NCI-H510A treated with DMSO at 0.1 percent for 48 hours (cell line): ENCODE results near the gene TNFRSF19.
A peak's percentile ranks its signal among the peaks of the same experiment; 100 is the strongest.

Source experiments
- DNase-seq: peaks from one replicate; lab custom pipeline; 2025; lab: John Stamatoyannopoulos, UW

TNFRSF19 gene

DNA sequence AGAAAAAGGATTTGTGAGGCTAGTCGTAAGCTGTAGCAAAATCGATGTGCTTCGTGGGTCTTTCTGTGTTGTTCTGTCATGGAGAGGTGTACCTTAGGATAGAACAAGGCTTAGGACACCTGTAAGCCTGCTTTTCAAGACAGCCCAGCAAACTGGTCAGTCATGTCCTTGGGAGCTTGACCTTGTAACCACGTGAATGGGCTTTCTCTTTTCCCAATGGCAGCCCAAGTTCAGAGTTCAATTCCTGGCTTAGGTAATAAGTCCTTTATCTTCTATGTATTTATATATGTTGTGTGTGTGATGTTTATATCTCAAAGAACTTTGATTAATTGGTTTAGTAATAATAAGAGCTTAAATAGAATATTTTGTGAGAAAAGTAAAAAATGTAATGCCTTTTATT, 112.9 kb downstream of the TNFRSF19 start:
- no peak for DNase-seq

DNA sequence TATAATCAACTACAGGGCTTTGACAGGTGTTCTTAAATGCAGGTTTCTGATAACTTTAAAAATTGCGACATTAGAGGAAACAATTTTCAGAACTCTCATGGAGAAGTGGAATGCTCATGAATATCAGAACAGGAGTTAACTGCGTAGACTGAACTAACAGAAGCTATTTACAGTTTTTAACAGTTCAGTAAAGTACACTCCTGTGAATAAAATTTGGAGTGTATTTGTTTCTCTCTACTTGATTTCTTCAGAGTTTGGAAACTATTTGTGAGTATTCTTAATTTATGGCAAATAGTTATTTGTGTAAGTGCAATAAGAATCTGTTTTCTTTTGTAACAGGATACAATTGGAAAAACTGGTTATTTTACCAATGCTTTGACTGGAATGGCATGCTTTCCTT, 114.4 kb downstream of the TNFRSF19 start:
- no peak for DNase-seq

DNA sequence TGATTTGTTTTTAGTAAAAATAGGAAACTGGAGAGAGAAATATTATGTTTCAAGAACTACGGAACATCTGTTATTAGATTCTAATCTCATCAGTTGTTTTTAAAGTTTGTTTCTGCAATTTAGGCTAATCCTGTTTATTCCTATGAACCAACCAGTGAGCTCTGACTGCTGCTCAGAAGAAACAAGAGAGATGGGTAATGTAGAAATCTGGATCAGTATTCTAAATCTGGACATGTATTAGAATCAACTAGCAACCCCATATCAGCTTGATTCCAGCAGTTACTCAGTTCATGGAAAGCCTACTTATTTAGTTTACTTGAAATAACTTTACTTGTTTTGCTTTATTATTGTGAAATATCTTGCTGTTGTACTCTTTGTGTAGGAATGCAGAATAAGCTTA, 115.2 kb downstream of the TNFRSF19 start:
- no peak for DNase-seq

DNA sequence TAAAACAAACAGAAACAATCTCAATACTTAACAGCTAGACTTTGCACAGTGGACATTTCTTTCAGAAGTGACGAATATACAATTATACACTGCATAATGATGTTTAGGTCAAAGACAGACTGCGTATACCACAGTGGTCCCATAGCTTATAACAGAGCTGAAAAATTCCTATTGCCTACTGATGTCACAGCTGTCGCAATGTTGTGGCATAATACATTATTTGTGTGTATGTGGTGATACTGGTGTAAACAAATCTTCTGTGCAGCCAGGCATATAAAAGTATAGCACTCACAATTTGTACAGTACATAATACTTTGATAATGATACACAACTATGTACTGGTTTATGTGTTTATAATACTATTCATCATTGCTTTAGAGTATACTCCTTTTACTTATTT, 116.7 kb downstream of the TNFRSF19 start:
- no peak for DNase-seq

DNA sequence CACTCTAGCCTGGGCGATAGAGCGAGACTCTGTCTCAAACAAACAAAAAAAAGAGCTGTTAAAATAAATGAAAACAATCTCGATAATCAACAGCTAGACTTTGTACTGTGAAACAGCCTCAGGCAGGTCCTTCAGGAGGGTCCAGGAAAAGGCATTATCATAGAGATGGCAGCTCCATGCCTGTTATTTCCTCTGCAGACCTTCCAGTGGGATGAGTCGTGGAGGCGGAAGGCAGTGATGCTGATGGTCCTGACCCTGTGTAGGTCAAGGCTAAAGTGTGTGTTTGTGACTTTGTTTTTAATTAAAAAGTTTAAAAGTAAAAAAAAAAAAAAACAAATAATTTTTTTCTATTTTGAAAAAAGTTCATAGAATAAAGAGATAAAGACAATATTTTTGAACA, 117.4 kb downstream of the TNFRSF19 start:
- DNase-seq, result no peak

DNA sequence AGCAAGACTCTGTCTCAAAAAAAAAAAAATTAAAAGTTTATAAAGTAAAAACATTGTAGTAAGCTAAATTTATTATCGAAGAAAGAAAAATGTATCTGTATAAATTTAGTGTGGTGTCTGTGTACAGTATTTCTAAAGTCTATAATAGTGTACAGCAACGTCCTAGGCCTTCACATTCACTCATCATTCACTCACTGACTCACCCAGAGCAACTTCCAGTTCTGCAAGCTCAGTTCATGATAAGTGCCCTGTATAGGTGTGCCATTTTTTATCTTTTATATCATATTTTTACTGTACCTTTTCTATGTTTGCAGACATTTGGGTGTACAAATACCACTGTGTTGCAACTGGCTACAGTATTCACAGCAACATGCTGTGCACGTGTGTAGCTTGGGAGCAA, 118.1 kb downstream of the TNFRSF19 start:
- DNase-seq, result no peak

DNA sequence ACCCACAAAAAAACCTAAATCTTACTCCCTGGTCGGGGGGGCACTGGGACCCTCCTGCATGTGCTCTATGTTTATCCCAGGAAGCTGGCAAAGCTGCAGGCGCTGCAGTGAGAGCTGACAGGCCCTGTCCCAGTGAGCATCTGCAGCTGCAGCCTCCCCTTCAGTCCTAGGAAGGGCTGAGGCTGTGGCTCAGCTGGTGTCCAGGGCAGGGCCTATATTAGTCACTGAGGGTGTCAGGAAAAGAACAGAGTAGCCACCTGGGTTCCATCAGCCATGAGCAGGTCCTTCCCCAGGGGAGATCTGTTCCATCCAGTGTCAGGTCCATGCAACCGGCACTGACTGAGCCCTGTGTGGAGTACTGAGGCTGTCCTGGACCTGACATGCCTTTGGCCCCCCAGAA, 120.5 kb downstream of the TNFRSF19 start:
- DNase-seq, result no peak

DNA sequence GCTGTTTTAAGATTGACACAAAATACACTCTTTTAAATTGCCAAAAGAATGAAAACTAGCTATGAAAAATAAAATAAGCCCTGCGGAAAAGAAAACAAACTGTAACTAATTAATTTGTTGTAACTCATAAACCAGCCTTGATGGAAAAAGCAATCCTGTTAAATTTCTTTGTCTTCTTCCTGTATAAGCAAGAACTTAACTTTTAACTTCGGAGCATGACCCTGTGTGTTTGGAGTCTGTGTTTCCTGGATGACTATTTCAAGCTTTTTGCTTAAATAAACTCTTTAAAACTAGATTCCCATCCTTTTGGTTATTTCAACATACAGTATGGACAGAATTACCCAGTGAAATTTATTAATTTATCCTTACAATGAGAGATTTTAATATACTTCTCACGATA, 122.6 kb downstream of the TNFRSF19 start:
- no peak for DNase-seq

DNA sequence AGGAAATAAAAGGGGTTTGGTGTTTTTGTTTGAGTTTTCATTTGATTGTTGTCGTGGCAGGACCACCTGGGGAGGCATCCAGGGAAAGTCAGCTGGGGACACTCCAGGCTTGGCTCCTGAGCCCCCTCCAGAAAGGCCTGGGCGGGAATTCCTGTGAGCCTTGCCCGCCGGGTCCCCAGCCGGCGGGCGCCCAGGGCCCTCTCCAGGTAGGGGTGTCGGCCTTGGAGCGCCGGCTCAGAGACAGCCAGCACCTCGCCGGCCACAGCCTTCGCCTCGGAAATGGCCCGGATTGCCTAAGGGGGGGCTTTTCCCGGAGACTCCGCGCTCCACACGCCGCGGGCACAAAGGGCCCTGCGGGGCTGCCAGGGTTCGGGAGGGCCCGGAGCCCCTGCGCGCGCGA, 125.0 kb downstream of the TNFRSF19 start:
- DNase-seq, result no peak

DNA sequence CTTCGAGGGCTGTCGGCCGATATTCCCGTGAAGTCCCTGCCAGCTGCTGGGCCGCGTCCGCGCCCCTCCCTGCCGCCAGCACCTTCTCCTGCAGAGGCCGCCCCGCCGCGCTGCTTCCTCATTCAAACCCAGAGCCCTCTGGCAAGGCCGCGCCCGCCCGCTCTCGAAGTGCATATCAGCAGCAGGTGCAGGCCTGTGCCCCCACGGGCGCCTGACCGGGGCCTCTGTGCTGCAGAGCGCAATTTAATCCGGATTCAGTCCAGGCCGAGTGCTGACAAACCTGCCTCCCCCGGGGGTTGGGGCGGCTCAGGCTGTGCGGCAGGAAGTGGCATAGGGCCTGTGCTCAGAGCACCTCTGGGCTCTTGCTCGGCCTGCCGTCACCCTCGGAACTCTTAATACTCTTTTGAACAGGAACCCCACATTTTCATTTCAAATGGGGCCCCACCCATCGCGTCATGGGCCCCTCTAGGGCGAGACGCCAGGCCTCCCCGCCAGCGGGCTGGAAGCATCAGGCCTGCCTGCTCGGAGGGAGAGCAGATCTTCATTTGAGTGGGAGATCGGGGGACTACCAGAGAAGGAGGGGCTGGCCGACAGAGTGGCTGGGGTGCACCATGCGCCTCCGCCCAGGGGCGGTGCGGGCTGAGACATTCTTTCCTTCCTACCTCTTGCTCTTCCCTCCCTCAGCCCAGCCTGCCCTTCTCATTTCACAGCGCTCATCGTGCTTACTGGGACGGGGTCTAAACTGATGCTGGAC, 125.7 kb downstream of the TNFRSF19 start:
- DNase-seq, result peak; percentile 77

DNA sequence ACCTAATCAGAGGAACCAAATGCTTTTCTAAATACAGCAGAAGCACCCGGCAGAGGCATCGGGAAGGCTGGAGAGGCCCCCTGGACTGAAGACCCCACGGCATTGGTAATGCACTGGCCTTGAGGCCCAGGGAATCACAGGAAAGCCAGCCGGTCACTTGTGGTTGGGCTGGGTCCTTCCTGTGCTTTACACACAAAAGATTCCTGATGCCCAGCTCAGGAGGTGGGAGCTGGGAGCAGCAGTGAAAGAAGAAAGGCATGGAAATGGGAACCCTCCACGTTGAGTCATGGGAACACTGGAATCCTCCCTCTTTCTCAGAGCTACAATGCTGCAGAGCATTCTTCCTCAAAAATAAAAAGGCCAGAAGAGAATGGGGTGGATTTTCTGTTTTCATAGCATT, 126.4 kb downstream of the TNFRSF19 start:
- DNase-seq, result no peak

DNA sequence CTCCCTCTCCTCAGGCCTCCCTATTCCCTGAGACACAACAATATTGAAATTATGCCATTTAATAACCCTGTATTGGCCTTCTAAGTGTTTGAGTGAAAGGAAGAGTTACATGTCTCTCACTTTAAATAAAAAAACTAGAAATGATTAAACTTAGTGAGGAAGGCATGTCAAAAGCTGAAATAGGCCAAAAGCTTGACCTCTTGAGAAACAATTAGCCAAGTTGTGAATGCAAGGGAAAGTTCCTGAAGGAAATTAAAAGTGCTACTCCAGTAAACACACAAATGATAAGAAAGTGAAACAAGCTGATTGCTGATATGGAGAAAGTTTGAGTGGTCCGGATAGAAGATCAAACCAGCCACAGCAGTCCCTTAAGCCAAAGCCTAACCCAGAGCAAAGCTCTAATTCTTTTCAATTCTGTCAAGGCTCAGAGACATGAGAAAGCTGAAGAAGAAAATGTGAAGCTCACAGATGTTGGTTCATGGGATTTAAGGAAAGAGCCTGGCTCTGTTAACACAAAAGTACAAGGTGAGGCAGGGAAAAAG, 127.6 kb downstream of the TNFRSF19 start:
- no peak for DNase-seq

DNA sequence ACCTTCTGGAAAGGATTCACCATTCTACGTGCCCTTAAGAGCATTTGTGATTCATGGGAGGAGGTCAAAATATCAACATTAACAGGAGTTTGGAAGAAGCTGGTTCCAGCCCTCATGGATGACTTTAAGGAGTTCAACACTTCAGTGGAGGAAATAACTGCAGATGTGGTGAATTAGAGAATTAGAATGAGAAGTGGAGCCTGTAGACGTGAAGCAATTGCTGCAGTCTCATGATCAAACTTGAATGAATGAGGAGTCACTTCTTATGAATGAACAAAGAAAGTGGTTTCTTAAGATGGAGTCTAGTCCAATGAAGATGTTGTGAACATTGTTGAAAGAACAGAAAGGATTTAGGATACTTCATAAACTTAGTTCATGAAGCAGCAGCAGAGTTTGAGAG, 129.1 kb downstream of the TNFRSF19 start:
- DNase-seq, result no peak

DNA sequence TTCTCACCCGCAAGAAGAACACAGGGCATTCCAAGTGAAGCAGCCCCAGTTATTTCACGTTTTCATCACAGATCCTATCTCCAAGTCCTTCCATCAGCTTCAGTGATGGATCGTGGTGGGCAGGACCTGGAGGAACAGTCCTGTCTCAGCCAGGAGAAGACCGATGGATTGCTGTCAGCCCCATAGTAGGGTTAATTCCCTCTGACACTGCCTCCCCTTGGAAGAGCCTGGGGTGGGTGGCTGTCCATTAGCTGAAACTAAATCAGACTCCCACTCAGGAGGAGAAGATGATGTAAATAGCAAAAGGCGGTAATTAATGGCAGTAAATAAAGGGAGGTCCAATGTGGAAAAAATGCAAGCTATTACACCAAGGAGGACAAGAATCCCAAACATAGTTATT, 131.0 kb downstream of the TNFRSF19 start:
- no peak for DNase-seq

DNA sequence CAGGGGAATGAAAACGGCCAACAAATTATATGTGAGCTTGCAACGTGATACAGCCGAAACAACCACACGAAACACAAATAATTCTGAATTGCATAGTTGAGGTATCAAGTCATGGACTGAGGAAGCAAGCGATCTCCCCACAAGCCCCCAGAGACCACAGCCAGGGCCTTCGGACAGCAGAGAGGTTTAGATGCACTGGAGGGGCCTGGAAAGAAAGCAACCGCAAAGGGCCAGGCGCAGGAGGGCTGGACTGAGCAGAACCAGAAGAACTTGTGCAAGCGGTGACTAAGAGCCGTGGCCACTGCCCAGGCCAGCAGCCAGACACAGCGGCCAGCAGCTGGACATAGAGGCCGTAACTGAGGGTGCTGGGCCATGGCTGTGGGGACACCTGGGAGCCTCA, 131.4 kb downstream of the TNFRSF19 start:
- no peak for DNase-seq

DNA sequence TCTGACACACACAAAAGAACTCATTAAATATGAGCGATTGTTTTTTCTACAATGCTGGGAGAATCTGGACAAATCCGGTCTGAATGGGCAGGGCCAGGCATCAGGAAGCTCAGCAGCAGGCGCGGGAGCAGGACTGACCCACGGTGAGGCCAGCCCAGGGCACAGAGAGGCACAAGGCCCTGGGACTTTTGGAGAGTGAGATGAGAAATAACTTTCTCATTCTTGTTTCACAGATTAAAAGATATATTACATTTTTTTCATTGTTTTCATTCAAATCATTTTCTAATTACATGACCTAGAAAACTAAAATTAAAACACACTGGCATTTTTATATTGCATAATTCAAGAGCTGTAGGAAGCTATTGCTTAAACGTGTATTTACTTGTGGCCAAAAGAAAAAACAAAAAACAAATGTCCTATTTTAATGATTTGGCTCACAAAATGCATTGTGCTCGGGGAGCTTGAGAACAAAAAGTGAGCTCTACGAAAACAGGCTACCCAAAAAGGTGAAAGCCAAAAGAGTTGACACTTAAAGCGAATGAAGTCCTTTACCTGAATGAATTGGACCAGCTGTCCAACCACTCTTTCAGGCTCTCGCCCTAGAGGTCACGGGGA, 133.1 kb downstream of the TNFRSF19 start:
- no peak for DNase-seq

DNA sequence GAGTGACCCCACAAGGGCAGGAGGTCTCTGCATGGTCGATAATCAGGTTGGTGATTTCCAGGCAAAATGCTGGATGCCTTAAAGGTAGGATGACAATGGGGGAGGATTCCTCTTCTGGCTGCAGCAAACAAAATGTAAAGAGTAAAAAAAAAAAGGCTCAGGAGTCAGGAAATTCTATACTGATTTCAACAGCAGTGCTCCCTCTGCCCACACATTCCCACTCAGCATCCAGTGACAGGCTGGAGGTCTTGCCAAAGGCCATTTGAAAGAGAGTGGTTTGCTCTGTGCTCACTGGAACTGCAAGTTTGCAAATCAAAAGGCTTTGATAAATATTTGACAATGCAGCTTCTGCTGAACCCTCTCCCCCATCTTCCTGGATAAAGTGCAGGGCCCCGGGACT, 135.4 kb downstream of the TNFRSF19 start:
- no peak for DNase-seq

DNA sequence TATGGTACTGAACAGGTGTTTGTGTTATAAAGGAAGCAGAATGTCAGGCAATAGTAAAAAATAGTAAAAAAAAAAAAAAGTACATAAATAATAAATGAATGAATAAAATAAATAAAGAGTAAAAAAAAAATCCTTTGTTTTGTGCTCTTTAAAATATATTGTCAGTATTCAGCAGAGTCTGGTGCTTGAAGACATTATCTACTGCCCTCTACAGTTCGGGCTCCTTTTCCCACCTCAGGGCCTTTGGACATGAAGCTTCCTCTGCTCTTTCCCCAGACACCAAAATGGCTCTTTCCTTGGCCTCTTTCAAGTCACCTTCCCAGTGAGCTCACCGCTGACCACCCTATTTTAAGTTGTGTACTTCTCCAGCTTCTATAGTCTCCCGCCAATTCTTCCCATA, 137.5 kb downstream of the TNFRSF19 start:
- no peak for DNase-seq

DNA sequence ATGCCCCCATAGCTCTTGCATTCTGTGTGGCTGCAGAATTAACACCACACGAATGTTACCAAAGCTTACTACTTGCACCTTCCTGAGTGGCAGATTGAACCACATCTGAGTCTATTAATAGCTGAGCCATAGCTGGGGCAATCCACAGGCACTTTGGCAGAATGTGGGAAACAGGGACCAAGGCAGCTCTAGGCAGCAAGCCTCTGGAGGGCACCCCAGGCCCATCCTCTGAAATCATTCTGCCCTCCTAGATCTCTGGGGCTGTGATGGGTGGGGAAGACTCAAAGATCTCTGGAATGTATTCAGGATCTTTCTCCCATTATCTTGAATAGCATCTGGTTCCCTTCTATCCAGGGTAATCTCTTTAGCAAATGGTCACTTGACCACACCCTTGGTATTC, 139.3 kb downstream of the TNFRSF19 start:
- DNase-seq, result no peak

DNA sequence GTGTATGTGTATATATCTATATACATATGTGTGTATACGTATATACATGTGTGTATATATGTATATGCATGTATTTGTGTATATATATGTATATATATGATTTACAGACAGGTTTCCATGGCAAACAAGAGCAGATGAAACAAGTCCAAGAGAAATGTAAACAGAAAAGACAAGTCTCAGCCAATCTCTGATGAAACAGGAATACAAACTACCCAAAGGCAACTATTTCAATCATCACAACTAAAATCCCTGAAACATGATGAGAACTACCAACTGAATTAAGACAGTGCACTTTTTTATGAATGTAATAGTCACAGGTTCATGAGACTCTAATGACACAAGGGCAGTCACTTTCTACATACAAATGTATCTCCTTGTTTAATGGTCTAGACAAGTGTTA, 140.2 kb downstream of the TNFRSF19 start:
- DNase-seq, result no peak

DNA sequence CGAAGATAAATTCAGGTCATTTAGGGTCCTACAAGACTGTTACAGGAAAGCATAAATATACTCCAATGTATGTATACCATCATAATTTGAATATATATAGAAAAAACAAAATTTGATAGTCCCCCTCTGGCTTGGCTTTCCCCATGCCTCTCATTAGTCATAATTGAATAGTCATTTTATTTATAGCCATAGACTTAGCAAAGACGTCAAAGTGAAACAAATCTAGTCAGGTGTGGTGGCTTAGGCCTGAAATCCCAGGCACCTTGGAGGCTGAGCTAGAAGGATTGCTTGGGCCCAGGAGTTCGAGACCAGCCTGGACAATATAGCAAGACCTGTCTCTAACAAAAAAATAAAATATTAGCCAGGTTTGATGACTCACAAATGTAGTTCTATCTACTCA, 141.1 kb downstream of the TNFRSF19 start:
- no peak for DNase-seq

DNA sequence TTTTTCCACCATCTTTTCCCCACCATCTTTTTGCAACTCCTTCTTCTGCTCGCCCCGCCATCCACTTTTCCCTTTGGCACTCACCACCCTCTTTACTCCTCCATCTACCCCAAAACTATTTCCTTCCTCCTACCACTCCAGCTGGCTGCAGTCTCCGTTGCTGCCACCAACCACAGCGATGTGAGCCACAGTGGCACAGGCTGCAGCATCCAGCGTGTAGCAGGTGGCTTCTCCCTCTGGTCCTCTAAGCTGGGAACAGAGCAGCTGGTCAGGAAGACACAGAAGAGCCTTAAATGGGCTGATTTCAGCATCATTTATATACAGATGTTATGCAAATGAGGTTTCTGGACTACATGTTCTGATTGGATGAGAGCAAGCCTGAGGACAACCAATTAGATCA, 144.5 kb downstream of the TNFRSF19 start:
- DNase-seq, result no peak

DNA sequence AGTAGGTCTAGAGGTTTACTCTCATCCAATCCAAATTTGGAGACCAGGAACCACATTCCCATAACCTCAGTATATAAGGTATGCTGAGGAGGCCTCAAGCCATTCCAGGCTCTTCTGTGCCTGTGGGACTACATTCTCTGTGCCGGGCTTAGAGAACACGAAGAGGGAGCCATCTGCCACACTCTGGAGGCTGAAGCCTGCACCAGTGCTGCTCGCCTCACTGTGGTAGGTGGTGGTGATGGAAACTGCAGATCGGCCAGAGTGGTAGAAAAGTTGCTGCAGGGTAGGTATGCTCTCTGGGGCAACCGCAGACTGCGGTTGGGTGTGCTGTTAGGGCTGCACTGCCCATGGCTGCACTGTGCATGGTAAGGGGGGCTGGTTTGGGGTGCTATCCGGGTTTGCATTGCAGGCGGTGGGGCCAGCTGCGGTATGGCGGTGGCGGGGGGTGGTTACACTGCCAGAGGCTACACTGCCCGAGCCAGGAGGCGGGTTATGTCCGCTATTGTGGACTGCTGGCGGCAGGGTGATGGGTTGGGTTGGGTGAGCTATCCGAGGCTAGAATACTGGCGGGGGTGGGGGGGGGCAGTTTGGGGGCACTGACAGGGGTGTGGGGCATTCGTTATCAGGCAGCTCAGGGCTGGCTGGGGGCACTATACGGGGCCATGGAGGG, 145.0 kb downstream of the TNFRSF19 start:
- DNase-seq, result no peak
